DOHH2 (cell line): Measurements from ENCODE around the gene LHFPL4.

Experiments
- CTCF ChIP-seq: fragments of 200-600 bp; sonication (generic); IDR thresholded peaks from one replicate; pipeline ENCODE4 v1.5.1; 2014; ENCODE audit warnings: antibody characterized with exemption, mild to moderate bottlenecking, low read depth, low read length; ENCODE audit not compliant: poor library complexity, severe bottlenecking
- EZH2phosphoT487 ChIP-seq: fragments of 200-600 bp; sonication (generic); IDR thresholded peaks from 2 replicates; pipeline ENCODE4 v1.6.1; 2017; ENCODE audit warnings: borderline replicate concordance, mild to moderate bottlenecking, antibody characterized with exemption, low read length, moderate library complexity, mixed read lengths

- no peak for TF ChIP-seq CTCF
- TF ChIP-seq EZH2phosphoT487 = no peak
Observed at GRCh38 chr3:9534429-9534828, 19.2 kb downstream of the LHFPL4 start.
